T-helper 2 cell treated with Interferon-gamma antibody and Interleukin-4, amounts not matched to agents 5 μg/mL and 100 μg/mL, for 36 hours (primary cell): Measurements from ENCODE around the gene EMP2.

Experiments
- DNase-seq: peaks from one replicate; pipeline ENCODE4 v3.0.0; 2021; ENCODE audit warnings: low spot score
- H3K27ac Mint-ChIP-seq: one replicate; pipeline ENCODE4 v1.8.0; 2021; ENCODE audit warnings: mild to moderate bottlenecking, mixed read lengths
- H3K27me3 Mint-ChIP-seq: one replicate; pipeline ENCODE4 v1.8.0; 2021; ENCODE audit warnings: low read depth, mixed read lengths
- H3K36me3 Mint-ChIP-seq: one replicate; pipeline ENCODE4 v1.8.0; 2021; ENCODE audit warnings: low read depth, mixed read lengths
- H3K4me1 Mint-ChIP-seq: one replicate; pipeline ENCODE4 v1.8.0; 2021; ENCODE audit warnings: low read depth, mixed read lengths
- H3K4me3 Mint-ChIP-seq: one replicate; pipeline ENCODE4 v1.8.0; 2022; ENCODE audit warnings: mild to moderate bottlenecking, moderate library complexity, mixed read lengths
- H3K9me3 Mint-ChIP-seq: one replicate; pipeline ENCODE4 v1.8.0; 2021; ENCODE audit warnings: mixed read lengths

The EMP2 gene

DNA sequence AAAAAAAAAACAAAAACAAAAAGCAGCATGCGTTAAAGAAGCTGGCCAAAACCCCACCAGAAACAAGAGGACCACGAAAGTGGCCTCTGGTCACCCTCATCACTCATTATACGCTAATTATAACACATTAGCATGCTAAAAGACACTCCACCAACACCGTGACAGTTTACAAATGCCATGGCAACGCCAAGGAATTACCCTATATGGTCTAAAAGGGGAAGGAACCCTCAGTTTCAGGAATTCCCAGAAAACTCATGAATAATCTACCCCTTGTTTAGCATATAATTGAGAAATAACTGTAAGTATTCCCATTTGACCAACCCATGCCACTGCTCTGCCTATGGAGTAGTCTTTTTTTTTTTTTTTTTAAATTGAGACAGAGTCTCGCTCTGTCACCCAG is 77.6 kb downstream of the EMP2 start:
- Mint-ChIP-seq H3K9me3 (no peaks in the 10 kb centered on the region), H3K27ac (no peak overlapping the region), H3K27me3 (no peaks in the 10 kb centered on the region), H3K4me1 (peaks cover 5% of the 10 kb centered on the region), H3K36me3 (no peaks in the 10 kb centered on the region), H3K4me3 (no peak overlapping the region)
- DNase-seq, result no peak

DNA sequence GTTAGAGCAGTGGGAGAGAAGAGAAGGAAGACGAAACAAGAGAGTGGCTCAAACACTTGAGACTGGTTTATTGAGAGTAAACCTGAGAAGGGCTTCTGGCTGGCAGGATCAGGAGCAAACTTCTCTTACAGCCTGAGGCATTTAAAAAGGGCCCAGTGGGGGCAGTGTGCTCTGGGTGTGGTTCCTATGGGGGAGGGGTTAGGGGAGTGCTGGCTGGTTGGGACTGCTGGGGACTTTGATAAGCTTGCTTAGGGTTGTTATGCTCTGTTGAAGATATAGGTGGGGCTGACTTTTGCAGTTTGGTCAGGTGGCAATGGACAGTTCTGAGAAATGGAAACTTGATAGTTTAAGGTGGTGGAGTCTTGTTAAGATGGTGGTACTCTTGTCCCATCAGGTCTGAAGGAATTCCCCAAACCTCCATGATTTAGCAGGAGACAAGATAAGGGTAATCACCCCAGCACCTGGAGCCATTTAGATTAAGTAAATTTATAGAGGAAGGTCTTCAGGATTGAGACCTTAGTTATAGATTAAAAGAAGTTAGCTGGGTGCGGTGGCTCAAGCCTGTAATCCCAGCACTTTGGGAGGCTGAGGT is 79.3 kb downstream of the EMP2 start:
- Mint-ChIP-seq H3K36me3 (no peaks in the 10 kb centered on the region), H3K9me3 (peaks cover under 1% of the 10 kb centered on the region), H3K4me3 (no peak overlapping the region), H3K4me1 (peaks cover 5% of the 10 kb centered on the region), H3K27ac (no peak overlapping the region), H3K27me3 (no peaks in the 10 kb centered on the region)
- DNase-seq, result no peak

DNA sequence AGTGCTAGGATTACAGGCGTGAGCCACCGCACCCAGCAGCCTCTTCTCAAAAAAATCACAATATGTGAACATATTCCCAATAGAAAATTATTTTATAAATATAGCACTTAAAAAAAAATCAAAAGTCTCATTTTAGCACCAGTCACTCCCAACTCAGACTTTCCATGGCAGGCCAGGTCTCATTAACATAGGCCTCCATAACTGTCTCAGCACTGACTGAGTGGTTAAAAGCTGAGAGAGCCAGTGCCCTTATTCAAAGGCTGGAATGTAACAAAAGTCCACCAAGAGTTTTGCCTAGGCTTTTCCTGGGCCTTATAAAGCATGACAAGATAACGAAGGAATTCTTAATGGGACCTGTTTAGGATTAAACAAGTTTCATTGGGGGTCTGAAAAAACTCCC is 79.8 kb downstream of the EMP2 start:
- no peak for DNase-seq
- no peaks in the 10 kb centered on the region for H3K36me3 Mint-ChIP-seq
- H3K4me1 Mint-ChIP-seq, result peaks cover 5% of the 10 kb centered on the region
- no peak overlapping the region for H3K4me3 Mint-ChIP-seq
- H3K9me3 Mint-ChIP-seq, result peaks cover 3% of the 10 kb centered on the region
- H3K27me3 Mint-ChIP-seq, result no peaks in the 10 kb centered on the region
- H3K27ac Mint-ChIP-seq, result no peak overlapping the region

GRCh38 chr16:10497132-10498101 is 83.0 kb downstream of the EMP2 start:
- Mint-ChIP-seq H3K27me3 (no peaks in the 10 kb centered on the region), H3K27ac (no peak overlapping the region), H3K36me3 (peaks cover 2% of the 10 kb centered on the region), H3K4me3 (no peak overlapping the region), H3K9me3 (peaks cover 18% of the 10 kb centered on the region), H3K4me1 (peaks cover 5% of the 10 kb centered on the region)
- DNase-seq, result no peak

GRCh38 chr16:10495031-10495345 is 85.4 kb downstream of the EMP2 start:
- Mint-ChIP-seq H3K27me3 (no peaks in the 10 kb centered on the region), H3K9me3 (peaks cover 18% of the 10 kb centered on the region), H3K4me3 (no peak overlapping the region), H3K4me1 (no peaks in the 10 kb centered on the region), H3K27ac (no peak overlapping the region), H3K36me3 (peaks cover 2% of the 10 kb centered on the region)
- no peak for DNase-seq

DNA sequence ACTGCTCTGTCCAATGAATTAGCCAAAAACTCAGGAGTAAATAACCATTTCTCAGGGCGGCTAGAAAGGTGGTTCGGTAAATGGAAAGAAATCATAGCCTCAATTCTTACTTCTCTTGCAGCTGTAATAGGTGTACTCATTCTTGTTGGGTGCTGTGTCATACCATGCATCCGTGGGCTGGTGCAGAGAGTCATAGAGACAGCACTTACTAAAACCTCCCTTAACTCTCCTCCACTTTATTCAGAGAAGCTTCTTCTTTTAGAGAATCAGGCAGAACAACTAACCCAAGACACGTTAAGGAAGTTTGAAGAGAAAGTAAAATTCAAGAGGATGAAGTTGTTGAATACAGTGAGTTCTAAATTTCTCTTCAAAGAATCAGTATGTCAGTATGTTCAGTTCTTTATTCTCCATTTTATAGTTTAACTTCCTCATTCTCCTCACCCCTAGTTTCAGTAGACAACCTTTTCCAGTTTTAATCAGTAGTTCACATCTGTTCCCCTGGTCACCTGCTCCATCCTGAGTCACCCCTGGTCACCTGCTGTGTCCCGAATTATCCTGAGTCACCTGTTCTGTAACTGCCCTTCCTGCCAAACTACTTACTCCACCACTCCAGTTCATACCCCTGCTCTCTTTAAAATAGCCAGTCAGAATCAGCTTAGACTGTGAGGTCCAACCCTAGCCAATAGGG is 85.9 kb downstream of the EMP2 start:
- Mint-ChIP-seq H3K4me1 (no peaks in the 10 kb centered on the region), H3K27me3 (no peaks in the 10 kb centered on the region), H3K27ac (no peak overlapping the region), H3K36me3 (peaks cover 2% of the 10 kb centered on the region), H3K4me3 (no peak overlapping the region), H3K9me3 (peaks cover 18% of the 10 kb centered on the region)
- DNase-seq, result no peak

- Mint-ChIP-seq H3K36me3 (peaks cover 2% of the 10 kb centered on the region), H3K27ac (no peak overlapping the region), H3K9me3 (peaks cover 18% of the 10 kb centered on the region), H3K27me3 (no peaks in the 10 kb centered on the region), H3K4me1 (no peaks in the 10 kb centered on the region), H3K4me3 (no peak overlapping the region)
- no peak for DNase-seq
Measured at GRCh38 chr16:10493276-10493675, 87.1 kb downstream of the EMP2 start.

DNA sequence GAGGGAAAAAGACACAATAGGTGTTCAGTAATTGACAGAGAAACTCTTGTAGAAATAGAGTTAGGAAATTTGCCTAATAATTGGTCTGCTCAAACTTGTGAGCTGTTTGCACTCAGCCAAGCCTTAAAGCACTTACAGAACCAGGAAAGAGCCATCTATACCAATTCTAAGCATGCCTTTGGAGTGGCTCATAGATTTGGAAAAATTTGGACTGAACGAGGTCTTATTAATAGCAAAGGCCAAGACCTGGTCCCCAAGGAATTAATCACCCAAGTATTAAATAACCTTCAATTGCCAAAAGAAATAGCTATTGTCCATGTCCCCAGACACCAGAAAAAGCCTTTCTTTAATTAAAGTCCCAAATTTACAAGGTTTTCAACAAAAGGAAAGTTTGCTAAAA is 90.3 kb downstream of the EMP2 start:
- H3K9me3 Mint-ChIP-seq, result peaks cover 19% of the 10 kb centered on the region
- no peaks in the 10 kb centered on the region for H3K4me1 Mint-ChIP-seq
- H3K27me3 Mint-ChIP-seq, result no peaks in the 10 kb centered on the region
- no peak overlapping the region for H3K4me3 Mint-ChIP-seq
- peaks cover 6% of the 10 kb centered on the region for H3K36me3 Mint-ChIP-seq
- no peak overlapping the region for H3K27ac Mint-ChIP-seq
- no peak for DNase-seq

GRCh38 chr16:10485698-10486382 is 94.6 kb downstream of the EMP2 start:
- Mint-ChIP-seq H3K4me3 (no peak overlapping the region), H3K9me3 (peaks cover 17% of the 10 kb centered on the region), H3K4me1 (no peaks in the 10 kb centered on the region), H3K36me3 (peaks cover 33% of the 10 kb centered on the region), H3K27me3 (no peaks in the 10 kb centered on the region), H3K27ac (no peak overlapping the region)
- no peak for DNase-seq

GRCh38 chr16:10485159-10485558 is 95.2 kb downstream of the EMP2 start:
- H3K27me3 Mint-ChIP-seq, result no peaks in the 10 kb centered on the region
- no peak overlapping the region for H3K27ac Mint-ChIP-seq
- no peak overlapping the region for H3K4me3 Mint-ChIP-seq
- H3K36me3 Mint-ChIP-seq, result peaks cover 39% of the 10 kb centered on the region
- DNase-seq, result no peak
- no peaks in the 10 kb centered on the region for H3K4me1 Mint-ChIP-seq
- H3K9me3 Mint-ChIP-seq, result peaks cover 20% of the 10 kb centered on the region

DNA sequence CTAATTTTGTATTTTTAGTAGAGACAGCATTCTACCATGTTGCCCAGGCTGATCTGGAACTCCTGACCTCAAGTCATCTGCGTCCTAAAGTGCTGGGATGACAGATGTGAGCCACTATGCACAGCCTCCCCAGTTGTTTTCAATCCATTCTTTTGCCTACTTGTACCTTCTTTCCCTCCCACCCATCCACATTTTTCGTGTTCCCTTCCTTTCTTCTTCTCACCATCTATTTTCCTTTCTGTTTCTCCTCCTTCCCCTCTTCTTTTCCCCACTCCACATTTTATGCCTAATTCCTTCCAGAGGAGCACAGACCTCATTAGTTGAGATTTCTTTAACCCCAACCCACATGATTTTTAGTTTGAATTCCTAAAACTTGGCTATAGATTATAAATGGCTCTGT is 100.2 kb downstream of the EMP2 start:
- no peak for DNase-seq
- Mint-ChIP-seq H3K4me3 (no peak overlapping the region), H3K9me3 (peaks cover 26% of the 10 kb centered on the region), H3K36me3 (peaks cover 58% of the 10 kb centered on the region), H3K27ac (no peak overlapping the region), H3K27me3 (no peaks in the 10 kb centered on the region), H3K4me1 (peaks cover 2% of the 10 kb centered on the region)
